ENCODE data around the gene GADD45G.

Gene GADD45G

DNA sequence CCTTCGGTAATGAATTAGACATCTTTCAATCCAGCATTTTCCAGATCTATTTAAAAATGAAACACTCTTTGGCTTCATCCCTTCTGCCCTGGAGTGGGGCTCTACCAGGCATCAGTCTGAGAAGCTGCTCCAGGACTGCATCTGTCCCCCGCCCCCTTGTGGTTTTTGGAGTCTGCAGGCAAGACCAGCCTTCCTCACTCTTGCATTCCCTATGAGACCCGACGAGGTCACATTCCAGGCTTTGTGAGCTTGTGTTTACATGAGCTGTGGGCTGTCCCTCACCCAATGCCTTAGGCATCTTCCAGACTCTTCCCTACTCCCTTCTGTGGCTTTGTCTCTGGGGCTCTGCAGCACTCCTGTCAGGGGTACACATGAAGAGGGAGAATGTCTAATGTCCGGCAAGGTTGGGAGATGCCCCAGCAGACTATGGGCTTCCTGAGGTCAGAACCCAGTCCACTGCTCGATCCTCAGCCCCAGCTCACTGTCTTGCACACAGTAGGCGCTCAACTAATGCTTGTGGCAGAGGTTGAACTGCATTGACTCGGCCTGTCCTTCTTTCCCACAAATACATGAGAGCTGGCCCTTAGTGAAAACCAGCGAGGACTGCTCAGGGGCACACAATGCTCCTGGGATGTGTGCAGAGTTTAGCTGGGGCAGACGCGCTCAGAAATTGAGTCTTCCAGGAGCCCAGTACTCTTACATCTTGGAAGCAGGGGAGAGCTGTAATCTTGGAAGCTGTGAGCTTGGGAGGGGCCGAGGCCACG, 11.7 kb upstream of the GADD45G start:
- peak; percentile 29 for DNase-seq (ENCODE audit: low read depth)

- DNase-seq (ENCODE audit: low read depth) = peak; percentile 27
Measured at GRCh38 chr9:89593727-89594427, 10.9 kb upstream of the GADD45G start.

GRCh38 chr9:89594811-89595550, 9.8 kb upstream of the GADD45G start:
- DNase-seq (ENCODE audit: low read depth) = no peak

- no peak for DNase-seq (ENCODE audit: low read depth)
Measured at GRCh38 chr9:89595646-89596045, 9.2 kb upstream of the GADD45G start.

- no peak for DNase-seq (ENCODE audit: low read depth)
Measured at GRCh38 chr9:89596937-89597555, 7.8 kb upstream of the GADD45G start.

- peak; percentile 52 for DNase-seq (ENCODE audit: low read depth)
Measured at GRCh38 chr9:89597711-89598362, 7.0 kb upstream of the GADD45G start.

DNA sequence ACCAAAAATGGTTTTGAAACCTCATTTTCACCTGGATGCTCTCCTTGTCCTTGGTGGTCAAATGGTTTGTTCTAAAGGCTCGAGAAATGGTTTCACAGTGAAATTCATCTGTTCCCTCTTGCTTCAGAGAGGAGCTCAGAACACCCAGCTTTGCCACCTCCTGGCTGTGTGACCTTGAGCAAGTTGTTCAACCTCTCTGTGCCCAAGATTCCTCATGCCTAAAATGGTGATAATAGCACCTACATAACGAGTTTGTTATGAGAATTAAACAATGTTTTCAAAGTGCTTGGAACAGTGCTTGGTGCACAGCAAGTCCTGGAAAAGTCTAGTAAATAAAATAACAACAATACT, 6.5 kb upstream of the GADD45G start:
- no peak for DNase-seq (ENCODE audit: low read depth)

DNA sequence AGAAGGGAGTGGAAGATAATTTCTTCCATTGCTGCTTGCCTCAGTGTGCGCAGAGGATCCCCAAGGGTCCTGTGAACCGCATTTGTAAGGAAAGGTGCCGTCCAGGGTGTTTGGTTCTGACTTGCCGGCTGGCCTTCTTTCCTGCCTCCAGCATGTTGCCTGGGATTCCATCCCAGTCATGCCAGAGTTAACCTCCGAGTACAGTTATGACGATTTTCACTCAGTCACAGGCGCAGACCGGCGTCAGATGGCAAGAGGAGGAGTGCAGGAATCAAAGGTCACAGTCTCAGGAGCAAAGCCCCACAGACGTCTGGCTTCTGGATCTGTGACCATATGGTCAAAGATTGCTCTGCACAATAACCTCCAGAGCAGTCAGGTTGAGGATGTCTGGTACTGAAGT, 5.9 kb upstream of the GADD45G start:
- no peak for DNase-seq (ENCODE audit: low read depth)

- no peak for DNase-seq (ENCODE audit: low read depth)
Measured at GRCh38 chr9:89600831-89601230, 4.0 kb upstream of the GADD45G start.

DNA sequence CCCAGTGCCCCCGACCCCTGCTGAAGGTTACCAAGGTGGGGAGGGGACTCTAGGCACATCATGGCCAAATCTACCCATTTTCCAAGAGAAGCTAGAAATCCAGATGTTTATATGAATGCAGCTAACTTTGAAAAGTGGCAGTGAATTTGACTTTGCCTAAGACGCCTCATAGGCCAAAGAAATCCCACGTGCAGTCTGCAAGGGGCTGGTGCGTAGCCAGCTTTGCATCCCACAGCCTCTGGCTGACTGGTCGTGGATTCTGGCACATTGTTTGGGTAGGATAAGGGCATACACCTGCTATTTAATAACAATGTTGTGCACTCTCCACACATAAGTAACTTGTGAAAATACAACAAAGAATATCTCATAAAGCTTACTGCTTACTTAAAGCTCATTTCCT, 3.5 kb upstream of the GADD45G start:
- no peak for DNase-seq (ENCODE audit: low read depth)

DNA sequence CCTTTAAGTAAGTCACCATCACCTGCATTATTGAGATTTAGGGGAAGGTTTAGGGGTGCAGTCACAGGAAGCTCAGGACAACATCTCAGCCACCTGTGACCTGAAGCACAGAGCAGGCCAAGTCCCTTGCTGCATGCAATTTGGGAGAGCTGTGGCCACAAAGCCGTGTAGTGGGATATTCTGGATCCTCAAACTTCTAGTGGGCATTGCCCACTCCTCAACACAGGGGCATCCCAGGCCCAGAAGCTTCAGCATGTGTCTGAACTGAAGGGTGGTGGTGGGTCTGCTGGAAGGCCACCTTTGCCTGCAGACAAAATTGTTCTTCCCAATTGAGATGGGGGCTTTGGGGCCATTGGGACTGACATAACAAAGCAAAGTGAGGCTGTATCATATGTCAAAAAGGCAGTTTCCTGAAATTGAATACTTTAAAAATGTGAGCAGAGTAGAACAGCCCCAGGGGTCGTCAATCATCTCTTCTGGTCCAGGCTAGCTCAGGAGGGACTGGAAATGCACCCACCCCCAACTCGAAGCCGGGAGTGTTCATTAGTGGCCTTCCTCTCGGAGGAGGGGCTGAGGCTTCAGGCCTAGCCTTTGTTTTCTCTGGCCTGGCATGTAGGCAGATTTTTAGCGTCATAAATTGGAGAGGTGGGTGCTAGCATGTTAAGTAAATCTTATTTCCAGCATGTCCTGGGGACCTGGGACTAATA, 2.8 kb upstream of the GADD45G start:
- DNase-seq (ENCODE audit: low read depth) = no peak

GRCh38 chr9:89602978-89603766, 1.6 kb upstream of the GADD45G start:
- DNase-seq (ENCODE audit: low read depth) = peak; percentile 55

DNA sequence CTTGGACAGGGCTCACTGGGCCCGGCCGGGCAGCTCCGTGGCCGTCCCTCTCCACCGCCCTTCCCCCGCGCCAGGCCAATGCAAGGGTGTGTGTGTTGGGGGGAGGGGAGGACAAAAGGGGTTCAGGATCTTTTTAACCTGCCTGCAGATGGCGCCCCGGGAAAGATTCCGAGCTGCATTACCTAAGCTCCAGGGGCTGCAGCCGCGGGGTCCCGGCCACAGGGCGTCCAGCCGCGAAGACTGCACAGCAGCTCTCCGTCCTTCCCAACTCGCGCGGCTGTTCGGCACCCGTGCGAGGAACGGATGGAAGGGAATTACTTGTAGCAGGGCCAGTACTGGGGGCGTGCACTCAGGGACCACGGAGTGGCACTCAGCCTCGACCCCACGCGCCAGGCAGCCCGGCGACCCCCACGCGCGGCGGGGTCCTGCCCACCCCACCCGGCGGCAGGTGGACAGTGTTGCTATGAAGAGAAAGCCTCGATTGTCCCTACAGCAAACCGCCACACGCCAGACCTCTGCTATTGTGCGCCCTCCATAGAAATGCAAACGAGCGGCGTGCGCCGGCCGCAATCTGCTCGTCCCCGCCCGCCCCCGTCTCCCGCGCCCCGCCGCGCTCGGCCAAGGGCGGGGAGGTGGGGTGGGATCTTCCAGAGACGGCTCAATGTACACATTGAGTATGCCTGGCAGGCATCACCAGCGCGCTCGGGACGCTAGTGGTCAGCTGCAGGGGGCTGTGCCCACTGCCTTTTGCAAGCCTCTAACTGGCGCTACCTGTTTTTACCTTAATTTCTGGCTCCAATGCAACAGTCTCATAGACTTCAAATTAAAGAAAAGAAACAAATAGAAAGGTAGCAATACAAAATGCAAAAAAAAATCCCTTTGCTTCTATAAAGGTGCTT, 796 bp upstream of the GADD45G start:
- no peak for DNase-seq (ENCODE audit: low read depth)

DNA sequence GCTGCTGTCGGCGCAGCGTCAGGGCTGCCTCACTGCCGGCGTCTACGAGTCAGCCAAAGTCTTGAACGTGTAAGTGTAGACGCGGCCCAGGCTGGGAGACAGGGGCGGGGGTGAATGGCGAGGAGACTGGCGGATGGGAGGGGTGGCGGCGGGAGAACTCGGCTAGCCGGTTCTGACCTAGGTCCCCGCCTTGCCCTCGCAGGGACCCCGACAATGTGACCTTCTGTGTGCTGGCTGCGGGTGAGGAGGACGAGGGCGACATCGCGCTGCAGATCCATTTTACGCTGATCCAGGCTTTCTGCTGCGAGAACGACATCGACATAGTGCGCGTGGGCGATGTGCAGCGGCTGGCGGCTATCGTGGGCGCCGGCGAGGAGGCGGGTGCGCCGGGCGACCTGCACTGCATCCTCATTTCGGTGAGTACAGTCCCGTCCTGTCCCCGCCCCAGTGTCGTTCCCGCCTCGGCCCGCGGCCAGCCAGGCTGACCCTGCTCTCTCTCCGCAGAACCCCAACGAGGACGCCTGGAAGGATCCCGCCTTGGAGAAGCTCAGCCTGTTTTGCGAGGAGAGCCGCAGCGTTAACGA, 745 bp downstream of the GADD45G start:
- peak; percentile 8 for DNase-seq (ENCODE audit: low read depth)

GRCh38 chr9:89606049-89606623, 1.3 kb downstream of the GADD45G start:
- peak; percentile 55 for DNase-seq (ENCODE audit: low read depth)

GRCh38 chr9:89606624-89607311, 2.0 kb downstream of the GADD45G start:
- peak; percentile 28 for DNase-seq (ENCODE audit: low read depth)

DNA sequence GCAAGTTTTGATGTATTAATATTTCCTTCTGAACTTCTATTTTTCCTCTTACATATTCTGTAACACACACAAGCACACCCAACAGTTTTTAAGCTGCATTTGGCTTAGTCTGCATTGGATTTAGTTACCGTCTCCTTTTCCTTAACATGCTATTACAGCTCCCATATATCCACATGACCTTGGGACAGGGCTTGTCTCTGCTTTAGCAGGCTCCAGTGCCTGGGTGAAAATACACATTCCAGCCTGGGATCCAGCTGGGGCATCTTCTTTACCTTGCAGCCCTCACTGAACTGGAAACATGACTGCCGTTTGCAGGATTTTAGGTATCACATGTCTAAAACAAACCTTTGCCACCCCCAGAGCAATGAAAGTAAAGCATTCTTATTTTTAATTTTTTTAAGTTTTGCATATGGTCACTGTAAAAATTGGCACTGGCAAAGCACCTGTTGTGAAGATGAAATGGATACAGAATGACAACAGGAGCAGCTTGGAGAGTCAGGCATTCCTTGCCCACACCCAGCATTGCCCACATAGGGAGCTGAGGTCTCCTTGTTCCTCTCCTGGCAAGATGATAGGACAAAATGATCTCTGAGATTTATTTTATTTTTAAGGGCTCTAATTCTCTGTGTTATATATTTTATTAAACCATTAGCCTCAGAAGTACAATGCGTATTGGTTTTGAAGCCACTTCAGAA, 4.0 kb downstream of the GADD45G start:
- no peak for DNase-seq (ENCODE audit: low read depth)

All from ELR (cell line).